ENCODE measurements around the gene VWA5B1.

VWA5B1 gene

DNA sequence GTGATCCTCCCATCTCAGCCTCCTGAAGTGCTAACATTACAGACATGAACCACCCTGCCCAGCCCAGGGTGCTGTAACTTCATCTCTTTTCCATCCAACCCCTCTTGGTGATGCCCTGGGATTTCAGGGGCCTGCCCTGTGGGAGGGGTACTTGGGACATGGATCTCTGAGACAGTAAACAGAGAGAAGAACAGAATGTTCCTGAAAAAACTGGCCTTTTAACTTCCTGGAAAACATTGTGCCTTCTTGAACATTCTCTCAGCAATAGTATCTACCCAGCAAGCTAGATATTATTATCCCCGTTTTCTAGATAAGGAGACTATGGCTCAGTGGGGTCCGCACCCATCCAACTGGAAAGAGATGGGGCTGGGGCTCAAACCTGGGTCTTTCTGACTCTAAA is 57.0 kb downstream of the VWA5B1 start:
- no peak for DNase-seq (ENCODE audit: low spot score)

DNA sequence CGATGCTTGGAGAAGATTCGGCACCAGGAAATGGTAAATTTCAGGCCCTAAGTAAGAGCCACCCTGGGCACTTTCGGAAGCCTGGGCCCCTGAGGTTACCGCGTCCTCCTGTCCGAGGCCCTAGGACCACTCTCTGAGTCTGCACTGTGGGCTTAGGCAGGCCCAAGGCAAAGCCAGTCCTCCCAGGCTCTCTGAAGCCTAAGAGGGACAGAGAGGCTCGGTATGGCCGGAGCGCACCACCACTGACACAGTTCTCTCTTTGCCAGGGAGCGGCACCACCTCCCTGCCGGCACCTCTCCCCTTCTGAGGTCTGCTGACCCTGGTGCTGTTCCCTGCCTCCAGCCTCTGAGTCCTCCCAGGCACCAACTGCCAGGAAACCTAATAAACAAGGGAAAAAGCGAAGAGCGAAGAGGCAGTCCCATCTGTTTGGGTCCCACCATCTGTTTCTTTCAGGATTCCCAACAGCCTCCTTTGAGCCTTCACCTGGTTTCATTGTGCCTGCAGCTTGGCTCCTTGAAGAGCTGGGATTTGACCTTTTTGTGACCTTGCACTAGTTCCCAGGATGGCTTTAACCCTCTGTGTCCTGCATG is 57.7 kb downstream of the VWA5B1 start:
- DNase-seq (ENCODE audit: low spot score): no peak

DNA sequence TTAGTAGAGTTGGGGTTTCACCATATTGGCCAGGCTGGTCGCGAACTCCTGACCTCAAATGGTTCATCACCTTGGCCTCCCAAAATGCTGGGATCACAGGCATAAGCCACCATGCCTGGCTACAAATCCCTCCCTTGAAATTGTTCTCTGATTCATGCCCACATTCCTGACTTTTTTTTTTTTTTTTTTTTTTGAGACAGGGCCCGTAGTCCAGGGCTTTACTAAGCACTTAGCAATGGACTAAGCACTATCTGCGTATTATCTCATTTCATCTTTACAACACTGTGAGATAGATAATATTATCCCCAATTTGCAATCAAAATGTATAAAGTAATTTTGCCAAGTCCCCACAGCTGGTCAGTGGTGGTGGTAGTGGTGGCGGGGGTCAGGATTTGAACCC is 58.9 kb downstream of the VWA5B1 start:
- no peak for DNase-seq (ENCODE audit: low spot score)

DNA sequence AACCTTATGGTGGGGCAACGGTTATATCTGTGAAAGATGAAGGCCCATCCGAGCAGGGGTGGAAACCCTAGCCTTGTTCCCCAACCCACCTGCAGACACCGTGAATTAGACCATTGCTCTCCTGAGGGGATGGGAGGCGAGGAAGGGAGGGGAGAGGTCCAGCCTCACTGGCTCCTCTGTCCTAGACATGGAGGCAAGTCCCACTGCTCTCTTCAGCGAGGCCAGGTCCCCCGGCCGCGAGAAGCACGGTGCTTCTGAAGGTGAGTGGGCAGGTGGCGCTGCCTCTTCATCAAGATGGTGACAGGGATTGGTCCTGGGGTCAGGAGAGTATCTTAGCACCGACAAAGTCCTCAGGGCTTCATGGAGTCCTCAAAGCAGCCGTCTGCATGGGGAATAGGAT is 59.3 kb downstream of the VWA5B1 start:
- no peak for DNase-seq (ENCODE audit: low spot score)

DNA sequence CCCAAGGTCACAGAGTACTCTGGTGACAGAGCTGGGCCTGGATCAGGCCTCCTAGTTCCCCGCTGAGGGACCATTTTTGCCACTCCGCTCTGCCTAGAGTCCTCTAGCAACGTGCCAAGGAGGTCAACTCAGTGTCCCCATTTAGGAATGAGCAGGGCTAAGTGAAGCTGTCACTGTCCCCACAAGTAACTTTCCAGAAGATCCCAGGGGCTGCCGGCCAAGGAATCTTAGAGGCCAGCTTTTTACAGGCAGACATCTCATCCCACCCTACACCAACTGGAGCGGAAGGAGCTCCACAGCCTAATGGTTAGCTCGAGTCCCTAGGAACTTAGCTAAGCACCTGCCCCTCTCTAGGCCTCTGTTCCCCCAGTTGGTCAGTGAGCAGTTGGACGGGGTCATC is 59.7 kb downstream of the VWA5B1 start:
- no peak for DNase-seq (ENCODE audit: low spot score)

DNA sequence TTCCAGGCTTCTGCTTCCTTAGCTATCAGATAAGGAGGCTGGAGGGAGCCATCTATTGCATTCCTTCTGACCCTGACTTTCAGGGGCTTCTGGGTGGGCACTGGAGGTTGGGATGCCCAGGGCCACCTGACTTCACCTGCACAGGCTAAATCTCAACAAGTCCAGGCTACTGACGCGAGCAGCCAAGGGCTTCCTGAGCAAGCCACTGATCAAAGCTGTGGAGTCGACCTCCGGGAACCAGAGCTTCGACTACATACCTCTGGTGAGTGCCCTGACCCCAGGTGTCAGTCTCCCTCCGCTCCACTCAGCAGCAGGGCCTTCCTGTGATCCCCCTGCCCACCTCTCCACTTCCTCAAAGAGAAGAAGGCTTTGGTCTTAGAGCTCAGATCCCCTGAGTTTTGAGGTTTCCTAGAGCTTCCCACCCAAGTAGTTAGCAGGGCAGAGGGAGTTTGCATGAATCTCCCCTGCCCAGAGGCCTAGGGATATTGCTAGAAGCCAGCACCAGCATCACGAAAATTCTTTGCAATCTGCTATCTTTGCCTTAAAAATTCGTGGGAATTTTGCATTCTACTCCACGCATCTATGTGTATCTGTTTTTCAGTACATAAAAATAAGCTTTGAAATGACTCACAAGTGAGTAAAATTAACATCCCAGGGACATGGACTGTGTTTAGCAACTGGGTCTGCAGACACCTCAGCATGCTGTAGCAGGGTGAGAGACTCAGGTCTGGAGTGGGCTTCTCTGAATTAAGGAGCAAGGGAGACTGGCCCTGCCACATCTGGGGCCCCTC is 61.4 kb downstream of the VWA5B1 start:
- no peak for DNase-seq (ENCODE audit: low spot score)

DNA sequence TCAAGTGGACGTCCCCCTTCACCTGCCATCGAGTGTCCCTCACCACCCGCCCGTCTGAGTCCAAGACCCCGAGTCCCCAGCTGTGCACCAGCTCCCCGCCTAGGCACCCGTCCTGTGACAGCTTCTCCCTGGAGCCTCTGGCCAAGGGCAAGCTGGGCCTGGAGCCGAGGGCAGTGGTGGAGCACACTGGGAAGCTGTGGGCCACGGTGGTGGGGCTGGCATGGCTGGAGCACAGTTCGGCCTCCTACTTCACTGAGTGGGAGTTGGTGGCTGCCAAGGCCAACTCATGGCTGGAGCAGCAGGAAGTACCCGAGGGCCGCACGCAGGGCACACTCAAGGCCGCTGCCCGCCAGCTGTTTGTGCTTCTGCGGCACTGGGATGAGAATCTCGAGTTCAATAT is 63.2 kb downstream of the VWA5B1 start:
- DNase-seq (ENCODE audit: low spot score): no peak

DNA sequence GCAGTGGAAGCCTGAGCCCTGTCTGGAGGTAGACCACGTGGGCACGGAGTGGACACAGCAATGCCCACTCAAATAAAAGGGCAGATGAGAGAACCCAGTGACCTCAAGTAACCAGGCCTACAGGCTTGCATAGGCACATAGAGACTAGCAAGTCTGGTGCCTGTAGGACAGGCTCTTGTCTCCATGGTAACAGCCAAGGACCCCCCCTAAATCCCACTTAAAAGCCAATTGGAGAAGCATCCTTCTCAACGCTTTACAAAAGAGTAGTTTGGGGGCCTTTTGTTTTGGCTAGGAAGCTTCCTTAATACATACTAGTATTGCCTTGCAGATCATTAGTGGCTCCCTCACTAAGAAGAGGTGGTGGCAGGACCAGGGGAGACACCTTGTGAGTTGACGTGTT is 63.9 kb downstream of the VWA5B1 start:
- DNase-seq (ENCODE audit: low spot score): no peak

DNA sequence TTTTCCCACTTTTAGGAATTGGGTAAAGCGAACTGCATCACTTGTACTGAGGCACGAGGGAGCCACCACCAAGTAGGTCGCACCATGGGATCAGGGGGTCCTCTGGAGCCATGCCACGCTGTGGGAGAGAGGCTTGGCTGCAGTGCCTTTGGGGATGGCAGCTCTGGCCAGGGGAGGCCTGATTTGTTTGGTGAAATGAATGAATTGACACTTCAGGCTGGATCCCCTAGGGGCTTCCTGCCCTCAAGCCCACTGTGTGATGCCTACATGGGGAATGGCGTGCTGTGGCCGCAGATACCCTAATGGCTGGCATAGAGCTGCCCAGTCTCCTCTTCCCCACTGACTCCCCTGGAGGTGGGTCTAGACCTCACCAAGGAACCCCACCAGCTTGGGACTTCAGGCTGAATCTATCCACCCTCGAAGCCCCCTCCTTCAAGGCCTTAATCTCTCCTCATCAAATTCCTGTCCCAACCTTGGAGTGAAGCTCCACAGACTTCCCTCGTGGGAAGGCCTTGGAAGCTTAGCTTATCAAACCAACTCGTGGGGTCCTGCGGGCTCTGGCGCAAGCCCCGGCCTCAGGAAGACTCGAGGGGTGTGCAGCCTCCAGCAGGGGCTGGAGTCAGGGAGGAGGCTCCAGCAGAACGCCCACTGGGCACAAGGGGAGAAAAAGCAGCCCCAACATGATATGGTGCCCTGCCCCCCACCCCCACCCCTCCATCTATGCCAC is 64.6 kb downstream of the VWA5B1 start:
- no peak for DNase-seq (ENCODE audit: low spot score)

DNA sequence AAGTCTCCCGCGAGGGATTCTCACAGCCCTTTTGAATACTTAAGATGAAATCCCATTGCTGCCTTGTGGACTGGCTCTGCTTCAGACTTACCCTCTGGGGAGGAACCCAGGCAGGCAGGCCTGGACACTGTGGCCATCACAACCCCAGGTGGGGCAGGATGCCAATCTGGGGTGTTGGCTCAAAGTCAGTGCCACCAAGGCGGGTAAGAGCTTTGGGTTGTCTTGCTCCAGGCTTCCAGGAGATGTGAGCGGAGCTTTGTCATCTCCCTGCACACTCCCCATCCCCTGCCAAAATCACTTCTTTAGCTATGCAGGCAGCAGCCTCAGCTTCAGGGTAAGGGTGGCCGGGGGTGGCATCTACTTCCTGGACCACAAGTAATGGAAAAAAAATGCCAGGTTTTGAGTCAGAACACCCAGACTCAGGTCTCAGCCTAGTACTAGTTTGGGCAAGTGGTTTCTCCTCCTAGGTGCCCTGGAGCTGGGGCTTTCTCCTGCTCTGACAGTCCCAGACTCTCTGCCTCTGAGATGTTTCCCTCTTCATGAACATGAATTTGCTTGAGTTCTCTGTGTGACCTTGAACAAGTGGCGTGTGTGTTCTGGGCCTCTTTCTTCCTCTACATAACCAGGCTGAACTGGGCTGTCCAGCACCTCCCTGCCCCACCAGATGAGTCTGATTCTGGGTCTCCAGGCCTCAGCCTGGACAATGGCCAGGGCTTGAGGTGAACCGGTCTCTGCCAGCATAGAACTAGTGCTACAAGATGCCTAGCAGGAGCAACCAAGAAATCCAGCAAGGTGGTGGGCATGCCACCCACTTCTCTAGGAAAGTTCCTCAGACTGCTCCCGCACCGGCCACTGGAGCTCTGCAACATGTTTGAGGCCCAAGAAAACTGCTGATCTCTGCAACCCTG is 65.4 kb downstream of the VWA5B1 start:
- no peak for DNase-seq (ENCODE audit: low spot score)

DNA sequence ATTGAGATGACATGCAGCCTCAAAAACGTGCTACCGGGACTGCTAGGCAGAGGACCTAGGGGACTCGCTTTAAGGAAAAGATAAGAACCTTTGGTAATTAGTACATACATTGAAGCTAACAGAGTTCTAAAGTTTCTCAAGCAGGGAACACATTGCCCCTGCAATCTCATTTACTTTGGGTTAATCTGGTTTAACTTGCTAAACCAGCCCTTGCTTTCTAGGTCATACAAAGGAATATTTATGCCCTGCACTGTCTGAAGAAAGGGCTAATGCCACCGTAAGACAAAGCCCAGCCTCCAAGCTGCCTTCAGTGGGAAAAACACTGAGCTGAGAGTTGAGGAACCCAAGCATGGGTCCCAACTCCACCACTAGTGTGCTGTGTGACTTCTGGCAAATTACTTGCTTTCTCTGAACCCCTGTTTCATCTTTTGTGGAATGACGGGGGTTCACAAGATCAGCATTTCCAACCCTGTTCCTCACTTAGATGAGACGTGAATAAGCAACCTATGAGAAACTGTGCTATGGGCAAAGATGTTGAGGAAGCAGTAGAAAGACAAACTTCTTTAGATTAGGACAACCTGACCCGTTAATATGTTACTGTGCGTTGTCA is 66.3 kb downstream of the VWA5B1 start:
- DNase-seq (ENCODE audit: low spot score): no peak

DNA sequence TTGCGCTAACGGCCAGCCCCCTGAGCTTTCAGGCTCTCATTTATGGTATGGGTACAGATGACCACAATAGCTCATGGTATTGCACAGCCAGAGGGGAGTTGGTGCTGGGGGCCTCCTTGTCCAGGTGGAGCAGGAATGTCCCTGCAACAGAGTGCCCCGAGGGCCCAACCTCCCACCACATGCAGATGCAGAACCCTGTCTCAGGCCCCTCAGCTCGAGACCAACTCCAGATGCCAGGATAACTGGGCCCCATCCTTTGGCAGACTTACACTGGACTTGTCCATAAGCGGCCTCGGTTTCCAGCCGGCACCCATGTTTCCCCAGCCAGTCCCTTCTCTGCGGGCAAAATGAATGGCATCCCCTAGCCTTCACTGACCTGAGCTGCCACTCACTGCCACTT is 67.1 kb downstream of the VWA5B1 start:
- no peak for DNase-seq (ENCODE audit: low spot score)

DNA sequence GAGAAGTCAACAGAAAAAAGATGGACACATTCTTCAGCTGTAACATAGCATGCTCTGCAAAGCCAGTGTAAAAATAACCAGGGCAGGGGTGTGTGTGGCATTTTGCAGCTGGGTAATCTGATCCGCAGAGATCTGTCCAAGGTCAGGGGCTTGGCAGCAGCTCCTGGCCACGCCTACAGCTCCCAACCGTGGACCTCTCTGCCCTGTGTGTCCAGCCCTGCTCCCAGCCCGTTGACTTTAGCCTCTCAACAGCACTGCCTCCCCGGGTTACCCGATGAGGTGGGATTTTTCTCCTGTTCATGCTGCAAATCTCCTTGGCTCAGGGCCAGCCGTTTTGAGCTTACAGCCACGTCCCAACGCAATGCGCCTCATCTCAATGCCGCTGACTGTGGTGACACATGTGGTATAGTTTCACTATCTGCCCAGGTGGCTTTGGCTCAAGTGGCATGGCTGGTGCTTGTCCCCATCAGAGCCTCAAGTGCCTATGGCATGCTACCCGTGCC is 68.1 kb downstream of the VWA5B1 start:
- DNase-seq (ENCODE audit: low spot score): no peak

DNA sequence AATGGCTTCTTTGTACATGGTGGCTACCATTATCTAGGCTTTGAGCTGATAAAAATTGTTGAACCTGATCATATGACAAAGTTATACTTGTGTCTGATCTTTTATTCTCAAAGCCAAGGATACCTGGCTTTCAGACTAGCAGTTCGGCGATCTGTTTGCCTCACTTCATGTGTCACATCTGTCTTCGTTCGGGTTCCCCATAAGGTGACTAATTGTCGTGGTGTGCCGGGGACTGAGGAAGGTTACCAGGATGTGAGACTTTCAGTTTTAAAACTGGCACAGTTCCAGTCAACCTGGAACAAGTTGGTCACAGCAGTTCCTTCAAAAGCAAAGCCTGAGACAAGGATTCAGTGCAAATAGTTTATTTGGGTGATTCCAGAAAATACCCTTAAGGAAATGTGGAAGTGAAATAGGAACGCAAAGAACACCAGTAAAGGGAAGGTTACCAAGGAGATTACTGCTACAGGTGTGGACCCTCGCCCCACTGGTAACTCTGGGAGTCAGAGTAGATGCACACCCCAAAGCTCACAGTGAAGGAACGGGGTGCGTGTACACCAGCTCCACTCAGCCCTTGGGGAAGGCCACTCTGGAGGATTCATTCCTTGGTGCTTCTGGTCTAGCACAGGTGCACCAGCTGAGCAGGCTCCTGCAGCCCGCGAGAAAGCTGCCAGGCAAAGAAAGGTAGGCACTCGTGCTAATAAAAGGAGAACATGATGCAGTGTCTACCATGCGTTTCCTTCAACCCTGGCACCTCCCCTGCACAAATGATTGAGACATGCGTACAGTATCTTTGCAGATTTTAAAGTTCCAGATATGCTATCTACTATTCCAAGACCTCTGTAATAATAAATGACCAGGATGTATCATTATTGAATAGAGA is 69.0 kb downstream of the VWA5B1 start:
- DNase-seq (ENCODE audit: low spot score): no peak

DNA sequence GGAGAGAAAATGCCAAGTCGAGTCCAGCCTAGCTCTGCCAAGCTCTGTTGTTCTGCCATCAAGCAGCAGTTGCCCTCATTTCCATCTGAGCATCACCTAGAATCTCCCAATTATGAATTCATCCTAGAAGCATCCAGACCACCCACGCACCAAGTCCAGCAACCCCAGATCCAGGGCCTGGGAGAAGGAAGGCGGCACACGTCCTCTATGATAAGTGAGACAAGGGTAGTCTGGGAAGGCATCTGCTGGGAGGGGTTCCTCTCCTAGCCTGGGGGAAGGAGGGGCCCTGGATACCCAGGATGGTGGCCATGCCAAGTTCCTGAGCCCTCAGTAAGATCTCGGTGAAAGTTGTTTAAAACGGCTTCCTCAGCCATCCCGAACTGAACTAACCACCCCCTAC is 70.7 kb downstream of the VWA5B1 start:
- DNase-seq (ENCODE audit: low spot score): no peak

DNA sequence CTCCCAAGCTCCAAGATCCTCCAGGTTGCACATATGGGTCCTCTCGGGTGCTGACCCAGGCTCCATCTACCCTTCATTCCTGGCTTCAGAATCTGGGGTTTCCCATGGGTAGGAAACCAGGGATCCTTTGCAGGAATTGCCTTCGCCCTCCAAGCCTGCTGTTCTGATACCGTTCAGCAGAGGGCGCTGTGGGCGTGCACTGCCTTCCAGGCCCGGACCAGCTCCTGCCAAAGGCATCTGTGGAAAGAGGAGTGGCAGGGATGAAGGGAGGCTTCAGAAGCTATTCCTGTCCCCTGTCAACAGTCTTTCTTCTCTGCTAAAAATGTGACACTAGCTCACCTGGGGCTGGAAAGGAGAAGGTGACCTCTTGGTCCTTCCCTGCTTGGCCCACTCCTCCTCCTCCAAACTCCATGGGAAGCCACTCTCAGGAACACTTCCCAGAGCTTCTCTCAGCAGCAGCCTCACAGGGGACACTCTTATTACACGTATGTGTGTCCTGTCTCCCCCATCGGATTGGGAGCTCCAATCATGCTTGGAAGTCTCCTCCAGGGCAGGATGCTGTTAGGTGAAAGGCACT is 71.2 kb downstream of the VWA5B1 start:
- peak; percentile 50 for DNase-seq (ENCODE audit: low spot score)

DNA sequence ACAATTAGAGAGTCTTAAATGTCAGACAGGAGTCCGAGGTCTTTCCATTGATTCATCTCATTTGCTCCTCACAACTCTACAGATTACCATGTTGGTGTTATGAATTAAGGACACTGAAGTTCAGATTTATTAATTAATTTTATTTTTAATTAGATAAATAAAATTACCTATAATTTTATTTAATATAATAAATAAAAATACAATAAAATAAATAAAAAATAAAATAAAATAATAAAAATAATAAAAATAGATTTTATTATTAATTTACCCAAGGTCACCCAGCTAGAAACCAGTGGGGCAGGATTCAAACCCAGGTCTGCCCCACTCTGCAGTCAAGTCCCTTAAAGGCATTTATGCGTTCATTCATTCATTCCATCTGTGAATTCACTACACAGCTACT is 72.2 kb downstream of the VWA5B1 start:
- no peak for DNase-seq (ENCODE audit: low spot score)

DNA sequence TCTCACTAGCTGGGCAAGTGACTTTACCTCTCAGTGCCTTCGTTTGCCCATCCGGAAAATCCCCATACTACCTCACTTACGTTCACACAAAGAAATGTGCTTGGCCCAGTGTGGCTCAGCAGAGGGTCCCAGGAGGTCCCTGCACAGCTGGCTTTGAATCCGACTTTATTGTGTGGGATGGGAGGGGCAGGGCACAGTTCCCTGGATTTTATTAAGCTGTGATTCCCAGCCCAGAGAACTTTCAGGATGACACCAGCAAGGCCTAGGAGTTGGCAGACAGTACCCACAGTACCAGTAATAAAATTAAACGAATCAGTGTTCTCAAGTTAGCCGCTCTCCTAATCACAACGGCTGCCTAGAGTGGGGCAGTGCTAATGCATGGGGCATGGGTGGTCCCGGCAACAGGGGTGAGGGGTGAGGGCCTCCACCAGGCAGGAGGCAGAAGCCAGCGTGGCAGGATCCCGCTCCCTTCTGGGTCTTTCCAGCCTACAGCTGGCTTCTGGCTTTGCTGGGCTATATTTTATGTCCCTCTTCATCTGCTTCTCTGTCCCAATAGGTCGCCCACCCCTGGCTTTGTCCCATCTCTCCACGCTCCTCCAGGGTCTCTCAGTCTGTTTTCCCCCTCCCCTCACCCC is 74.9 kb downstream of the VWA5B1 start:
- no peak for DNase-seq (ENCODE audit: low spot score)

DNA sequence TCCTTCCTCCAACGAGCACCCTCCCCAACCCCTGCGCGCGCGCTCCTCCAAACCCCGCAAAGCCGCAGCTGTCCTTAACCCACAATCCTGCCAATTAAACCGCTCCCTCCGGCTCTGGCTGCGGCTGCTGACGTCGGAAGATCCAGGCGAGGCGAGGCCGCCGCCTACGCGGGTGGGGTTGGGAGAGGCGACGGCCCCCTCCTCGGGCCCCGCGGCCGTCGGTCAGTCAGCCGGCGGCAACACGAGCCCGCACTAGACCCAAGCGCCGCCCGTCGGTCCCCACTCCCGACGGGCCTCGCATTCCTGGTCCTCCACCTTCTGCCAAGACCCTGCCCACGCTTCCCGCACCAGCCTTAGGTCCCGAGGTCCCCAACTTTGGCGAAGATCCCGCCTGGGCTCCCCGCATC is 75.4 kb downstream of the VWA5B1 start:
- DNase-seq (ENCODE audit: low spot score): no peak
